NCI-H2171 treated with DMSO at 0.1 percent for 48 hours (cell line): ENCODE measurements around the gene VANGL2.

Experiments used
- DNase-seq: peaks from one replicate; lab custom pipeline; 2025; lab: John Stamatoyannopoulos, UW

The VANGL2 gene

GRCh38 chr1:160428655-160429054 lies 28.3 kb downstream of the VANGL2 start:
- peak; percentile 42 for DNase-seq

- DNase-seq: no peak
Measured at GRCh38 chr1:160429125-160429561, 28.8 kb downstream of the VANGL2 start.

- no peak for DNase-seq
Measured at GRCh38 chr1:160429702-160430535, 29.6 kb downstream of the VANGL2 start.

- DNase-seq: no peak
Measured at GRCh38 chr1:160431006-160431405, 30.6 kb downstream of the VANGL2 start.

GRCh38 chr1:160431571-160431970 lies 31.2 kb downstream of the VANGL2 start:
- DNase-seq: no peak

- DNase-seq: no peak
Measured at GRCh38 chr1:160432371-160432786, 32.0 kb downstream of the VANGL2 start.

- no peak for DNase-seq
Measured at GRCh38 chr1:160436966-160437365, 36.6 kb downstream of the VANGL2 start.

GRCh38 chr1:160437432-160438316 lies 37.3 kb downstream of the VANGL2 start:
- no peak for DNase-seq

GRCh38 chr1:160438317-160438918 lies 38.1 kb downstream of the VANGL2 start:
- DNase-seq: no peak

- no peak for DNase-seq
Measured at GRCh38 chr1:160438935-160439334, 38.6 kb downstream of the VANGL2 start.

- no peak for DNase-seq
Measured at GRCh38 chr1:160439718-160440117, 39.4 kb downstream of the VANGL2 start.

GRCh38 chr1:160446945-160447600 lies 46.7 kb downstream of the VANGL2 start:
- DNase-seq: no peak

GRCh38 chr1:160449494-160449893 lies 49.1 kb downstream of the VANGL2 start:
- no peak for DNase-seq

- no peak for DNase-seq
Measured at GRCh38 chr1:160451119-160451858, 50.9 kb downstream of the VANGL2 start.

- no peak for DNase-seq
Measured at GRCh38 chr1:160451859-160452232, 51.5 kb downstream of the VANGL2 start.

- DNase-seq: no peak
Measured at GRCh38 chr1:160453443-160453842, 53.1 kb downstream of the VANGL2 start.

GRCh38 chr1:160454371-160455152 lies 54.2 kb downstream of the VANGL2 start:
- DNase-seq: no peak

- DNase-seq: no peak
Measured at GRCh38 chr1:160455153-160455517, 54.8 kb downstream of the VANGL2 start.

GRCh38 chr1:160459056-160459455 lies 58.7 kb downstream of the VANGL2 start:
- DNase-seq: no peak

- DNase-seq: no peak
Measured at GRCh38 chr1:160459687-160460086, 59.3 kb downstream of the VANGL2 start.
